GM19468 (cell line): ENCODE measurements around the gene NINL.

Experiments
- ATAC-seq: cut with Tn5 transposase; IDR thresholded peaks from one replicate; pipeline ENCODE4 v1.9.1; 2021; ENCODE audit warnings: mild to moderate bottlenecking, moderate library complexity, moderate number of reproducible peaks; ENCODE audit not compliant: unreplicated experiment; ENCODE audit errors: extremely low read depth

Gene NINL

GRCh38 chr20:25535762-25536161, 49.6 kb downstream of the NINL start:
- ATAC-seq = no peak

GRCh38 chr20:25534845-25535244, 50.5 kb downstream of the NINL start:
- ATAC-seq = no peak

GRCh38 chr20:25533920-25534700, 51.2 kb downstream of the NINL start:
- no peak for ATAC-seq

- ATAC-seq = no peak
Observed at GRCh38 chr20:25532971-25533391, 52.4 kb downstream of the NINL start.

- no peak for ATAC-seq
Observed at GRCh38 chr20:25532015-25532751, 53.1 kb downstream of the NINL start.

- ATAC-seq = no peak
Observed at GRCh38 chr20:25529295-25529951, 55.9 kb downstream of the NINL start.

- ATAC-seq = no peak
Observed at GRCh38 chr20:25527949-25528348, 57.4 kb downstream of the NINL start.

- no peak for ATAC-seq
Observed at GRCh38 chr20:25526446-25526845, 58.9 kb downstream of the NINL start.

GRCh38 chr20:25525867-25526266, 59.5 kb downstream of the NINL start:
- ATAC-seq = no peak

GRCh38 chr20:25525295-25525694, 60.0 kb downstream of the NINL start:
- ATAC-seq = no peak

GRCh38 chr20:25521382-25521781, 63.9 kb downstream of the NINL start:
- ATAC-seq = no peak

- ATAC-seq = no peak
Observed at GRCh38 chr20:25517124-25517523, 68.2 kb downstream of the NINL start.

GRCh38 chr20:25514747-25515340, 70.5 kb downstream of the NINL start:
- ATAC-seq = no peak

- ATAC-seq = no peak
Observed at GRCh38 chr20:25514195-25514594, 71.1 kb downstream of the NINL start.

GRCh38 chr20:25512709-25513108, 72.6 kb downstream of the NINL start:
- ATAC-seq = no peak

GRCh38 chr20:25511183-25511582, 74.1 kb downstream of the NINL start:
- ATAC-seq = no peak

- ATAC-seq = no peak
Observed at GRCh38 chr20:25510721-25511120, 74.6 kb downstream of the NINL start.

- ATAC-seq = no peak
Observed at GRCh38 chr20:25510202-25510601, 75.1 kb downstream of the NINL start.

GRCh38 chr20:25509084-25509483, 76.2 kb downstream of the NINL start:
- ATAC-seq = no peak

GRCh38 chr20:25508083-25508770, 77.1 kb downstream of the NINL start:
- ATAC-seq = no peak
